GM12875 (cell line): ENCODE results near the gene STX8.

Experiments
- H3K4me3 ChIP-seq: one replicate; pipeline ENCODE4 v1.5.1; 2011; ENCODE audit warnings: low read depth, low read length, control low read depth
- CTCF ChIP-seq: IDR thresholded peaks from 2 replicates; pipeline ENCODE4 v1.5.1; 2011; ENCODE audit warnings: low read depth, mild to moderate bottlenecking, control low read depth, inconsistent platforms, low read length, moderate library complexity, borderline replicate concordance; ENCODE audit not compliant: insufficient read depth

Gene STX8

GRCh38 chr17:9249245-9249953 lies 326.2 kb downstream of the STX8 start:
- no peak overlapping the region for H3K4me3 ChIP-seq
- no peak for TF ChIP-seq CTCF

GRCh38 chr17:9247401-9247938 lies 328.1 kb downstream of the STX8 start:
- TF ChIP-seq CTCF: no peak
- no peak overlapping the region for H3K4me3 ChIP-seq

- H3K4me3 ChIP-seq: no peak overlapping the region
- TF ChIP-seq CTCF: no peak
These were observed 331.3 kb downstream of the STX8 start for GRCh38 chr17:9244066-9245052.

GRCh38 chr17:9242983-9243382 lies 332.6 kb downstream of the STX8 start:
- no peak for TF ChIP-seq CTCF
- H3K4me3 ChIP-seq: no peak overlapping the region

- no peak for TF ChIP-seq CTCF
These were observed 333.1 kb downstream of the STX8 start for GRCh38 chr17:9242497-9242881.

GRCh38 chr17:9241774-9242496 lies 333.7 kb downstream of the STX8 start:
- no peak overlapping the region for H3K4me3 ChIP-seq
- no peak for TF ChIP-seq CTCF

More at GRCh38 chr17:9242497-9242881, 333.1 kb downstream of the STX8 start:
- no peak overlapping the region for H3K4me3 ChIP-seq
